GM13977 (cell line): ENCODE data around the gene COL11A1.

Experiments used
- DNase-seq: peaks from one replicate; pipeline ENCODE4 v3.0.0; 2012; ENCODE audit warnings: low spot score
- CTCF ChIP-seq: IDR thresholded peaks from 2 replicates; pipeline ENCODE4 v1.5.1; 2012; ENCODE audit warnings: mild to moderate bottlenecking, control low read depth; ENCODE audit not compliant: insufficient read depth; ENCODE audit errors: extremely low read depth, missing control alignments
- in situ Hi-C: fragments of 300-500 bp; cut with MboI; formaldehyde crosslinking; loops from one replicate; pipeline ENCODE4 v1.12.0; 2022; ENCODE audit warnings: low sequenced_read_pairs, low pct_unique_long_range_greater_than_20kb, mixed read lengths, inconsistent platforms; ENCODE audit not compliant: unreplicated experiment

Gene COL11A1

DNA sequence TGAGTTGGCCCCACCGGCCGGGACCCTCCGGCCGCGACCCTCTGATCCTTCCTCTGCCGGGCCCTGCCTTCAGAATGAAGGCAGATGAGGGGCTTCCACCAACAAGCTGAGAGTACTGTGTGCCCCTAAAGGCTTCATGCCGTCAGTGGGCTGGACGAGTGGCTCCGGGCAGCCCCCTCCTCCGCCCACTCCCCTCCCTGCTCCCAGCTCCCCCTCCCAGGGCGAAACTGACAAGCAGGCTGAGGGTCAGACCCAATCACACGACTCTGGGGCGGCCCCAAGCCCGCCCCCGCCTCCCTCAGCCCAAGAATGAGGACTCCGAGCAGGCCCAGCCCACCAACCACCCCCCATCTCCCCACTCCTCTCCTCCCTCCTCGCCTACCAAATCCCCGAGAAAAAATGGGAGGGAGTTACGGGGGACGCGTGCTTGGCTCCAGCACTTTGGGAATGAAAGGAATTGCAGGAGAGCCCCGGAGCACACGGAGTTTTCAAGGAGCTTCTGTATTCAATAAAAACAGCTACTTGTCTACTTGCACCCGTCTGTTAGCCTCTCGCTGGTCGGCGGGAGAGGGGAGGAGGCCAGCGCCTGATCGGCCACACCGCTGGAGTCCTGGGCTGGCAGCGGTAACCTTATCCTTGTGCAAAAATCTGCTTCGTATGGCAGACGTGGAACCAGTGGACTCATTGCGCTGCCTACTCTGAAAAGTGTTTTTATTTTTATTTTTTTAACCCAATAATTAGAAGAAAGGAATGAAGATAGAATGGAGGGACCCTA, at the start of gene COL11A1:
Gene COL11A1, minus strand, starts transcription at position 147 of the 775 bp plus-strand sequence. CDS start 344 bp downstream, outside the sequence.
- in situ Hi-C loops, result loop anchor here (25.0 kb wide), 1 partner anchor 404 kb away; no protein-coding TSS in a partner anchor
- no peak for DNase-seq
- TF ChIP-seq CTCF, result no peak

- no peak for DNase-seq
- in situ Hi-C loops, result no loop called here
- TF ChIP-seq CTCF, result no peak
Observed at GRCh38 chr1:103156966-103157365, 48.6 kb upstream of the COL11A1 start.

DNA sequence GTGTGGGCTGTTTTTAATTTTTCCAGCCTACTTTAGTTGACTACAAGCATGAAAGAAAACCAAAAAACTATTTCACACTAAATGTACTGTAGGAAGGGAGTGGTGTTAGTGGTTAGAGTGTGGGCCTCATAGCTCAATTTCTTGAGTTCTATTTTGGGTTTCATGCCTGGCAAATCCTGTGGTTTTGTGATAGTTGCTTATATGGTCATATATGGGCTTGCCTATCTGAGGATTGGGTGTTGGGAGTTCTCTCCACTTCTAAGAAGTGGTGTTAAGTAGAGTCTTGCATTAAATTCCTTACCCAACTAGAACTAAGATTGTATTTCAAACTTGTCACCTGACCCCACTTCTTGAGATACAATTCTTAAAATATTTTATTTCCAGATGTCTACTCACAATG, 37.8 kb upstream of the COL11A1 start:
- no peak for TF ChIP-seq CTCF
- DNase-seq, result no peak
- in situ Hi-C loops, result no loop called here

DNA sequence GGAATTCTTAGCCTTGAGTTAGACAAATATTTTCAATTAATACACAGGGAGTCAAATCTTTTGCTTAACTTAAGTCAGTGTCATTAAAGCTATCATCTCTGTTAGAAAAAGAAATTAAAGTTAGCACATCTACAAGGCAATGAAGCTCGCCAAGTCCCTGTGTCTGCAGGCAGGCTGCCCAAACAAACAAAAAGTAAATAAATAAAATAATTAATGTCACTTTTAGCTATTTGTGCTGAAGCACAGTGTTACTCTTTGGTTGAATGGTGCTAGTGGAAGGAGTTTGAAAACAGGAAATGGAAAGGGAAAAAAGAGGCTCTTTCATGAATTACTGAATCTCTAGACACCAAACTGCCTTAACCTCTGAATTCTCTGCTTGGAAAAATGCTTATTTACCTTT, 37.1 kb upstream of the COL11A1 start:
- in situ Hi-C loops, result no loop called here

DNA sequence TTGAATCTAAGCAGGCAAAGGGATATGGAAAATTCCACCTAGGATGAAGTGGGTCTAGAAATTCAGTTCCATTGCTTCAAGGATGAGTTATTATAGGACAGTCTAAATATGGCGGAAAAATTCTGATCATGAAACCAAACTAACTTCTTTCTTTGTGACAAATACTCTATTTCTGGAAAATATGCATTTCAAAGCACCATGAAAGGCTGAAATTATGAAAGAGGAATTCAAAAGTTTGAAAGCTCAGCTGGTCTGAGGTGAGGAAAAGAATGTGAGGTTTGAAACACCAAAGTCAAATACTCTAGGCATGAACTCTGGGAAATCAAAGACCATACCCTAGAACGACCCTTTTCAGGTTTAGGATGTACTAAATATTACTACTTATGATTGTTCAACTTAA, 36.4 kb upstream of the COL11A1 start:
- TF ChIP-seq CTCF, result no peak

More for the DNA sequence above, 37.1 kb upstream of the COL11A1 start:
- DNase-seq, result no peak
- TF ChIP-seq CTCF, result no peak

DNA sequence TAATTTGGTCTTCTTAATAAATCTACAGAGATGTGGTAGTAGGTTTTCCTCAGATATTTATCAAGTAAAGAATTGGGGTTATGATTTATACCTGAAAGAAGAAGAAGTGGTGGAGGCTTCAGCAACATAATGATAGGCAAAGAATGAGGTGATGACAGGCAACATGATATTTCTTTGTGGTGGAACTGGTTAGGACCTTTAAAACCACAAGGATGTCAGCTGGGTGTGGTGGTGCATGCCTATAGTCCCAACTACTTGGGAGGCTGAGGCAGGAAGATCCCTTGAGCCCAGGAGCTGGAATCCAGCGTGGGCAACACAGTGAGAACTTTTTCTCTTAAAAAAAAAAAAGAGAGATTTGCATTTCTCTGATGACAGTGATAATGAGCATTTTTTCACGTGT, 34.1 kb upstream of the COL11A1 start:
- no peak for TF ChIP-seq CTCF
- no peak for DNase-seq
- in situ Hi-C loops, result no loop called here

More for the DNA sequence above, 36.4 kb upstream of the COL11A1 start:
- in situ Hi-C loops, result no loop called here
- DNase-seq, result no peak

- in situ Hi-C loops, result no loop called here
- no peak for TF ChIP-seq CTCF
- DNase-seq, result no peak
Observed at GRCh38 chr1:103129796-103130195, 21.5 kb upstream of the COL11A1 start.
